Dendritic cell treated with granulocyte-macrophage colony-stimulating factor and Interleukin-4, amounts not matched to agents 40 ng/mL and 50 ng/mL, for 4 days (primary cell): ENCODE measurements around the gene BASP1.
"Not testable (repeated sequence)": the region's sequence is repeated elsewhere in the genome, so short reads cannot be mapped to it uniquely, and the experiment has no call there.

Source experiments
- H3K27ac Mint-ChIP-seq: one replicate; pipeline ENCODE4 v1.8.0; 2022; ENCODE audit warnings: mild to moderate bottlenecking, mixed read lengths
- H3K27me3 Mint-ChIP-seq: one replicate; pipeline ENCODE4 v1.8.0; 2022; ENCODE audit warnings: mild to moderate bottlenecking, mixed read lengths
- H3K36me3 Mint-ChIP-seq: one replicate; pipeline ENCODE4 v1.8.0; 2022; ENCODE audit warnings: low read depth, mixed read lengths
- H3K4me1 Mint-ChIP-seq: one replicate; pipeline ENCODE4 v1.8.0; 2022; ENCODE audit warnings: low read depth, mixed read lengths
- H3K4me3 Mint-ChIP-seq: one replicate; pipeline ENCODE4 v1.8.0; 2022; ENCODE audit warnings: mild to moderate bottlenecking, moderate library complexity, mixed read lengths
- H3K9me3 Mint-ChIP-seq: one replicate; pipeline ENCODE4 v1.8.0; 2022; ENCODE audit warnings: mixed read lengths
- intact Hi-C: fragments of 100-400 bp; cut with micrococcal nuclease; formaldehyde crosslinking; loops from one replicate; pipeline ENCODE4 v1.15.0; 2022

BASP1 gene

DNA sequence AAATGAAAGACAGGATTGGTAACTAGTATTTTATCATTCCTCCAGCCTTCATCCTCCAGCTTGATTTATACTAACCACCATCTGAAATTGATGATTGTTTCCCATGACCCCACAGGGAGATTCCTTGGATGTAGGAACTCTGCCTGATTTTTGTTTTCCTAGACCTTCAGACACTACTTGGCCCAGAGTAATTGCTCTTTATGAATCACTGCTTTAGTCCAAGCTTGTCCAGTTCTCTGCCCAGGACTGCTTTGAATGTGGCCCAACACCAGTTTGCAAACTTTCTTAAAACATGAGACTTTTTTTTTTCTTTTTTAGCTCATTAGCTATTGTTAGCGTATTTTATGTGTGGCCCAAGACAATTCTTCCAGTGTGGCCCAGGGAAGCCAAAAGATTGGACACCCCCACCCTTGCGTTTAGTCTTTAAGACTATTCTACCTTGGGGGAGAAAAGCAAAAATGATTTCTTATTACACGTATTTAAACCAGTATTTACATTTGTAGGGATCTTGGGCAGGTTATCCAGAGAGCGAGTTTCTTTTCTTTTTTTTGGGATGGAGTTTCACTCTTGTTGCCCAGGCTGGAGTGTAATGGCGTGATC, 18.4 kb downstream of the BASP1 start:
- Mint-ChIP-seq H3K4me3 (no peak overlapping the region), H3K27me3 (no peaks in the 10 kb centered on the region), H3K4me1 (peaks cover 44% of the 10 kb centered on the region), H3K9me3 (no peaks in the 10 kb centered on the region), H3K36me3 (no peaks in the 10 kb centered on the region), H3K27ac (no peak overlapping the region)
- intact Hi-C loops: no loop called here

DNA sequence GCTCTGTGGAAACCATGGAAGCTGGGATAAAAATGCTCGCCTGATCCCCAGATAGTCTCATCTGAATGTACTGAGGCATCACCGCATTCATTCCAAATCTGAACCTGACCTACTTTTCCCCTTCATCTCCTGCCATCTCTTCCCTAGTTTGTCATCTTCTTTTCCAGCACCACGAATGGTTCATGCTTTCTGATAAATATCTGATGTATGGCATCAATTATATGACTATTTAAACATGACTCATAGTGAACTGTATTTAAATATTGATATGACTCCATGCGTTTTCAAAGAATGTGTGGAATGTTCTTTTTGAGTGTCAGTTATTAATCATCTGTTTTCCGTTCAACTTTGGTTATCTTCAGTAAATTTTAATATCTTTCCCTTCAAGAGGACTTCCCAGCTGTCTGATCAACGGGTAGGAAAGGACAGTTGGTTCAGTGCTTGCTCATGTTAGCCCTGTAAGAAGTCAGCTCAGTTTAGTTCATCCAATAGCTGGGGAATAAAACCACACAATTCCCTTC, 21.1 kb downstream of the BASP1 start:
- H3K4me3 Mint-ChIP-seq: no peak overlapping the region
- H3K9me3 Mint-ChIP-seq: no peaks in the 10 kb centered on the region
- H3K27ac Mint-ChIP-seq: no peak overlapping the region
- intact Hi-C loops: no loop called here
- H3K4me1 Mint-ChIP-seq: peaks cover 46% of the 10 kb centered on the region
- H3K27me3 Mint-ChIP-seq: no peaks in the 10 kb centered on the region
- H3K36me3 Mint-ChIP-seq: no peaks in the 10 kb centered on the region

DNA sequence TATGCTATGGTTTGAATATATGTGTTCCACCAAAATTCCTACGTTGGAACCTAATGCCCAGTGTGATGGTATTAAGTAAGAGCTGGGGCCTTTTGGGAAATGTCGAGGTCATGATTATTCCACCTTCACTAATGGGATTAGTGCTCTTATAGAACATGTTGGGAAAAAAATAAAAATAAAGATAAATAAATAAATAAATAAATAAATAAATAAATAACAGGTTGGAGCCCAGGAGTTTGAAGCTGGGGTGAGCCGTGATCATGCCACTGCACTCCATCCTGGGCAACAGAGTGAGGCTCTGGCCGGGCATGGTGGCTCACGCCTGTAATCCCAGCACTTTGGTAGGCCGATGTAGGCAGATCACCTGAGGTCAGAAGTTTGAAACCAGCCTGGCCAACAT, 22.5 kb downstream of the BASP1 start:
- H3K4me1 Mint-ChIP-seq: peaks cover 35% of the 10 kb centered on the region
- H3K27ac Mint-ChIP-seq: no peak overlapping the region
- no peak overlapping the region for H3K4me3 Mint-ChIP-seq
- intact Hi-C loops: no loop called here
- H3K36me3 Mint-ChIP-seq: no peaks in the 10 kb centered on the region
- no peaks in the 10 kb centered on the region for H3K27me3 Mint-ChIP-seq
- H3K9me3 Mint-ChIP-seq: no peaks in the 10 kb centered on the region

DNA sequence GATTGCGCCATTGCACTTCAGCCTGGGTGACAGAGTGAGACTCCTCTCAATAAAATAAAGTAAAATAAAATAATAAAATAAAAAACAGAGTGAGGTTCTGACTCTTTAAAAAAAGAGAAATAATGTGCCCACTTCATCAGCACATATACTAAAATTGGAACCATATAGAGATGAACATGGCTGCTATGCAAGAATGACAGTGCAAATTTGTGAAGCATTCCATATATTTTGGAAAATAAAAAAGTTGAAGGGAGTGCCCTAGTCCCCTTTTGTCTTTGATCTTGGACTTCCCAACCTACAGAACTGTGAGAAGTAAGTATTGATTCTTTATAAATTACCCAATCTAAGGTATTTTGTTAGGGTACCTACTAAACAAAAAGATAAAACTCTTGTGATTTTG, 23.1 kb downstream of the BASP1 start:
- Mint-ChIP-seq H3K36me3 (no peaks in the 10 kb centered on the region), H3K27ac (no peak overlapping the region), H3K4me1 (peaks cover 32% of the 10 kb centered on the region), H3K4me3 (no peak overlapping the region), H3K9me3 (no peaks in the 10 kb centered on the region), H3K27me3 (no peaks in the 10 kb centered on the region)
- intact Hi-C loops: no loop called here

DNA sequence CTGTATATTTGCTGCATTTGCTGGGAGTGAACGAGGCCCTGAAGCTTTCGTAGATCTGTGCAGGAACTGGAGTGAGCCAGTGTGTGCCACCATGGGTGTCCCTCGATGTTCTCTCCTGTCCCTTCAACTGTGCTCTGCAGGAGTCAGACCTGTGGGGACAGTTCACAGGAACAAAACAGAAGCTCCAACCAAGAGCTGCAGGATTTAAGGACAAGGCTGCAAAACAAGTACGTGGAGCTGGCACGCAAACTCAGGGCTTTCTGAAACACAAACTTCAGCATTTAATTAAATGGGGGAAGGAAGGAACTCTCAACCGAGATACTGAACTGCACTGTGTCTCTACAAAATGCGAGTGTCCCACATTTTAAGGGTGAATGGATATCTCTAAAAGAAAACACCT, 24.2 kb downstream of the BASP1 start:
- H3K4me1 Mint-ChIP-seq: peaks cover 28% of the 10 kb centered on the region
- H3K27me3 Mint-ChIP-seq: no peaks in the 10 kb centered on the region
- no peak overlapping the region for H3K27ac Mint-ChIP-seq
- H3K36me3 Mint-ChIP-seq: no peaks in the 10 kb centered on the region
- no peaks in the 10 kb centered on the region for H3K9me3 Mint-ChIP-seq
- H3K4me3 Mint-ChIP-seq: no peak overlapping the region
- intact Hi-C loops: no loop called here

DNA sequence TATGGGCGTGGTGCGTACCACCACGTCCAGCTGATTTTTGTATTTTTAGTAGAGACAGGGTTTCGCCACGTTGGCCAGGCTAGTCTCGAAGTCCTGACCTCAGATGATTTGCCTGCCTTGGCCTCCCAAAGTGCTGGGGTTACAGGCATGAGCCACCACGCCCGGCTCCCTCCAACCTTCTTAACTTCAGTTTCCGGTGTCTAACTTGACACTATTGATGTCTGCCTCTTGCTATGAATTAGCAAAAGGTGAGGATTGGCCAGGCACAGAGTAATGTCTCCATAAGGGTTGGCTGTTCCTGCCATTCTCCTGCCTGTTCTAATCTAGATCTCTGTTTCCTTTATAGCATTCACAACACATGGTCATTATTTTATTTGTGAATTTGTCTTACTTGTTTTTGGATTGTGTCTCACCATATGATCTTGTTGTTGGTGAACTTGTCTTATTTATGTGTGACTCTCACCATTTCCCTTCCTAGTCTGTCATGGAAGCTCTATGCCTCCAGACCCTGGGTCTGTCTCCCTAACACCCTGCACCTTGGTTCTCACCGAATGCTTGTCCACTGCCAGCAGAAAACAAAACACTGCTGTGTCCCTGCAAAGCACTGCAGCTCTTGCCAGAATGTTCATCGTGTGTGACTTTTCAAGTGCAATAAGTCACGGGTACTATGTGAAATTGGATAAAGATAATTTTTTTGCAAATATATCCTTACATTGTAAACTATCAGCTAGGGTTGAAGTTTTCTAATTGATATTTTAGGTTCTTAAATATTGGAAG, 26.0 kb downstream of the BASP1 start:
- H3K4me3 Mint-ChIP-seq: no peak overlapping the region
- H3K27ac Mint-ChIP-seq: no peak overlapping the region
- H3K27me3 Mint-ChIP-seq: no peaks in the 10 kb centered on the region
- peaks cover 23% of the 10 kb centered on the region for H3K4me1 Mint-ChIP-seq
- intact Hi-C loops: no loop called here
- H3K36me3 Mint-ChIP-seq: no peaks in the 10 kb centered on the region
- no peaks in the 10 kb centered on the region for H3K9me3 Mint-ChIP-seq

DNA sequence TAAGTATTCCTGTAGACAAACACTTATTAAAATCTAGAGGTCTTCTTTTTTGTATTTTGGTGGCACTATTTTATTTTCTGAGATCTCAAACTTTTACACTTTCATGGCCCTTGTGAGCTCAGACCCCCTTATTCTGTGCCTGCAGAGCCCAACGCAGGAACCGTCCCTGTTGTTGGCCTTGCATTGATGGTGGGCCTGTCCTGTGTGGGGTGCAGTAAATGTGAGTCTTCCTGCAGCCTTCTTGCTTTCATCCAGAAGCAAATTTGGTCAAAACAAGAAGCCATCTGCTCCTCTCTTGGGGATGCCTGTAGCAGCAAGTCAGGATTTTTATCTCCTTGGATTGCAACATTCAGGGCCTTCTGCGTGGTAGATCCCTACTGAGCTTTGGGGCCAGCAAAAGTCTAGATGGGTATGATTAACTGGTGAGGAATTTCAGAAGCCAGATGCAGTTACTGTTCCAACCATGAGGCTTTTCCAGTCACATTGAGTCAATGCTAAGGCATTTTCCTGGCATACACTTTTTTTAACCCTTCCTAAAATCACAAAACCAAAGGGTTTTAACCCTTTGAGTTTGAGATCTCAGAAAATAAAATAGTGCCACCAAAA, 31.7 kb downstream of the BASP1 start:
- Mint-ChIP-seq H3K27ac (no peak overlapping the region), H3K4me1 (peaks cover 23% of the 10 kb centered on the region)
- intact Hi-C loops: no loop called here

DNA sequence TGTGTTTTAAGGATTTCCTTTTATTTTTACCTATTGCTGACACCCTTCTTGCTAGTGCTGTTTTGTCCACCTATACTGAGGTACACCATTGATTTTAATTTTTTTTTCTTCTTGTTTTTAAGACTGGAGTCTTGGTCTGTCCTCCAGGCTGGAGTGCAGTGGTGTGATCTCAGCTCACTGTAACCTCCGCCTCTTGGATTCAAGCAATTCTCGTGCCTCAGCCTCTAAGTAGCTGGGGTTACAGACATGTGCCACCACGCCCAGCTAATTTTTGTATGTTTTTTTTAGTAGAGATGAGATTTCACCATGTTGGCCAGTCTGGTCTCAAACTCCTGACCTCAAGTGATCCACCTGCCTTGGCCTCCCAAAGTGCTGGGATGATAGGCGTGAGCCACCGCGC, 32.4 kb downstream of the BASP1 start:
- H3K27ac Mint-ChIP-seq, H3K36me3 Mint-ChIP-seq, intact Hi-C loops, H3K27me3 Mint-ChIP-seq, H3K4me3 Mint-ChIP-seq, H3K9me3 Mint-ChIP-seq: not testable (repeated sequence)
- H3K4me1 Mint-ChIP-seq: peaks cover 30% of the 10 kb centered on the region

More for the DNA sequence above, 31.7 kb downstream of the BASP1 start:
- Mint-ChIP-seq H3K9me3 (no peaks in the 10 kb centered on the region), H3K36me3 (no peaks in the 10 kb centered on the region), H3K27me3 (no peaks in the 10 kb centered on the region), H3K4me3 (no peak overlapping the region)

DNA sequence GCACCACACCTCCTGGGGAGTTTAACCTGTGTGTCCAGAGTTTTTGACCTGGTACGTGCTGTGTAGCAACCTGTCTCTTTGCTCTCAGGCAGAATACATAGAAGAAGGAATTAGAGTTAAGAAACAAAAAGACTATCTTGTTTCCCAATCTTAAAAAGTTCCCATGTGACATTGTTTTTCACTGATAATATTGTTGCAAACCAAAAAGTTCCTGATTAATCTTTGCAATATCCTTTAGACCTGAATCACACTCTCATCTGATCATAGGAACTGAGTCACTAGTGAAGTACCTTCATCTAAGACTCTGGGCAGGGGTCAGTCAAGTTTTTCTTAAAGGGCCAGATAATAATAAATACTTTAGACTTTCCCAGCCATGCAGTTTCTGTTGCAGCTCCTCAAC, 35.1 kb downstream of the BASP1 start:
- Mint-ChIP-seq H3K27ac (no peak overlapping the region), H3K4me1 (peaks cover 54% of the 10 kb centered on the region), H3K9me3 (no peaks in the 10 kb centered on the region), H3K27me3 (no peaks in the 10 kb centered on the region), H3K36me3 (no peaks in the 10 kb centered on the region), H3K4me3 (no peak overlapping the region)
- intact Hi-C loops: no loop called here

DNA sequence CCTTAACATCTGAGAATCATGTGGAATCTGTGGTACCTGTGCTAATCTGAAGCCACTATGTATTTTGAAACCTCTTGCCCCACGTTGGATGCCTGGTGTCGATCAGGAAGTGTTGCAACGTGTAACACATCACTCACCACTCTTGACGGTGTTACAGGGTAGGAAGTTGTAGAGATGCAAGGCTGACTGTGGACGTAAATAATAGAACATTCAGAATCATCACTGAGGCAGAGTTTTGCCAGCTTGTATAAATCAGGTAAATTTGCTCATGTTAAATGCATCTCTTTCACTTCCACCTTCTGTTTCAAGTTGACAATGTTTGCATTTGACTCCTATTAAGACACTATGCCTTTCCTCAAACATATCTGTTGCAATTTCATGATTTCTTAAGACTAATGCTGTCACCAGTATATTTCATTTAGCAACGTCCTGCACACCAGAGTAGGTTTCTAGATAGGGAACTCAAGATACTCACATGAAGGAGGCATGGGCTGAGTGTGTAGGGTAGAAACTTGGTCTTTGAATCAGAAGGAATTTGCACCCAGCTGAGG, 38.1 kb downstream of the BASP1 start:
- H3K9me3 Mint-ChIP-seq: peaks cover 12% of the 10 kb centered on the region
- H3K27ac Mint-ChIP-seq: no peak overlapping the region
- H3K4me1 Mint-ChIP-seq: peaks cover 56% of the 10 kb centered on the region
- H3K36me3 Mint-ChIP-seq: peaks cover 9% of the 10 kb centered on the region
- H3K4me3 Mint-ChIP-seq: no peak overlapping the region
- intact Hi-C loops: no loop called here
- no peaks in the 10 kb centered on the region for H3K27me3 Mint-ChIP-seq

DNA sequence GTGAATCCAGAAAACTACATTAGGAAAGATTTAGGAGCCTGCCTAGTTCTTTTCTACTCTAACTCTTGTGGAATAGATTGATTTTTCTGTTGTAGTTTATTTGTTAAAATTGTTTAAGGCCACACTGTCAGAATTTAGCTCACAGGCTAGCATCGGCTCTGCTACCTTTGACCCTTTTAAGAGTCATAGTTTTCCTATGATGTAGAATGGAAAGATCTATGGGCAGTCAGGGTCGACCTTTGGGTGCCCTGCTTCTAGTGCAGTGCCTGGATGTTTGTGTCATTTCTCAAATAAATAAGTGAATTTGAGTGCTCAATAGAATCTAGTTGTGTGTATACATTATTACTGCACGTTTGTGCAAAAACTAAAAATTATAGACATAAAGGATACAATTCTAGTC, 38.7 kb downstream of the BASP1 start:
- Mint-ChIP-seq H3K36me3 (peaks cover 9% of the 10 kb centered on the region), H3K4me1 (peaks cover 56% of the 10 kb centered on the region), H3K9me3 (peaks cover 12% of the 10 kb centered on the region), H3K27ac (no peak overlapping the region), H3K27me3 (no peaks in the 10 kb centered on the region), H3K4me3 (no peak overlapping the region)
- intact Hi-C loops: no loop called here

DNA sequence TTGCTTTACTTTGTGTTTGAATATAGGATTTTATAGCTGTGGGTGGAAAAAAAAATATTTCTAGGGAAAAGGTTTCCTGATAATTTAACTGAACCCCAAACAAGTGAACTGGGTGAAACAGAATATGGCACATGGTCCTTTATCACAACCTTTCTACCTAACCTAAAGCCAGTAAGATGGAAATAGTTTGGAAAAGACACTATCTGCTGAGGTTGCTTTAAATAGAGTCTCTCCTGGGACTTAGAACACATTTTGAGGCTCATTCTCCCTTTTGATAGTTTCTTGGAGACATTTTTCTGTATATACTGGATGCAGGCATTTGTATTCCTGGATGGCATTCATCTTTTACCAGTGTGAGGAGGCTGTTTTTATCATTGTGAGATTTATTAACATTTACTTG, 39.4 kb downstream of the BASP1 start:
- intact Hi-C loops: no loop called here
- Mint-ChIP-seq H3K9me3 (peaks cover 12% of the 10 kb centered on the region), H3K27ac (no peak overlapping the region), H3K27me3 (no peaks in the 10 kb centered on the region), H3K36me3 (peaks cover 12% of the 10 kb centered on the region), H3K4me1 (peaks cover 55% of the 10 kb centered on the region), H3K4me3 (no peak overlapping the region)

DNA sequence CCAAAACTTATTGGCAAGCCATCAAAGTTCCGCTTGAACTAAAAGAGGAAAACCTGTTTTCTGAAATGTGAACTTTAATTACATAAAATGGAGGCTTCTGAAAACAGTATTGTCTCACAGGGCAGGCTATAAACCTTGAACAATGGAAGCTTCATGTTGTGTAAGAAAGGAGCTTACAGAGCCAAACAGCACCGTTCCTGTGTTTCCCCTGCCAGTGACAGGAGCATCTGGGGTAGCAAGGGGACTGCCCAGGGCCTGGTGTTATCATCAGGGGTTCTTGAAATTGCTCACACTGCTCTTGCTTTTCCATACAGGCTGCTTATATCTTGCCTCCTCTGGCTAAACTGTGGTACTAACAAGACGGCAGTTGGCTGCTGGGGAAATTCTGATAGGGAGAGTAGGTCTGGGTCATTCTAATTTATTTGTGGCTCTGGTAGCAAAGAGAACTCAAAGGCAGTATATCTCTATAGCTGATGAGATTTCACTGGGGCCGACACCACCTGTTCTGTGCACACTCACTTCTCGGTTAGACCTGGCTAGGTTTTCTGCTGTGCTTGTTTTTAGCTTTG, 40.4 kb downstream of the BASP1 start:
- peaks cover 48% of the 10 kb centered on the region for H3K4me1 Mint-ChIP-seq
- H3K27me3 Mint-ChIP-seq: no peaks in the 10 kb centered on the region
- H3K4me3 Mint-ChIP-seq: no peak overlapping the region
- peaks cover 20% of the 10 kb centered on the region for H3K36me3 Mint-ChIP-seq
- intact Hi-C loops: no loop called here
- H3K9me3 Mint-ChIP-seq: peaks cover 12% of the 10 kb centered on the region
- H3K27ac Mint-ChIP-seq: no peak overlapping the region

DNA sequence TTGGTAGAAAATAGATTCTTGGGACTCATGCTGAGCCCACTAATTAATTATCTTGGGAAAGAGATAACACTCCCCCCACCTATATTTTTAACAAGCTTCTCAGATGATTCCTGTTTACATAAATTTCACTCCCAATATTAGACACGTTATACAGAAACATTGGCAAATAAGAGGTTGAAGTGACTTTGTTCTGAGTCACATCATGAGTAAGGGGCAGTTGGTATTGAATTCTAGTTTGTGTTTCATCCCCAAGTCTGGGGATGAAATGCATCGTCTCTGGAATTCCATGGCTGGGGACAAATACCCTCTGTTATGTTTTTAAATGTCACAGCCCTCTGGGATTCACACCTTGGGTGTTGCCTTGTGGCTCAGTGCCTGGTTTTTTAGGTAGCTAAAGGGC, 41.0 kb downstream of the BASP1 start:
- Mint-ChIP-seq H3K27ac (no peak overlapping the region), H3K27me3 (no peaks in the 10 kb centered on the region), H3K9me3 (peaks cover 12% of the 10 kb centered on the region), H3K4me1 (peaks cover 45% of the 10 kb centered on the region), H3K36me3 (peaks cover 22% of the 10 kb centered on the region), H3K4me3 (no peak overlapping the region)
- intact Hi-C loops: no loop called here
